HEK293 (cell line): ENCODE data around the gene SCNN1G.

ENCODE experiments used
- CTCF ChIA-PET: fragments of 350-600 bp; formaldehyde crosslinking; extraction: SDS; loops from one replicate; lab custom pipeline; 2021; ENCODE audit warnings: antibody characterized with exemption; lab: Yijun Ruan, JAX
- POLR2A ChIA-PET: fragments of 300-600 bp; formaldehyde crosslinking; extraction: SDS; loops from one replicate; lab custom pipeline; 2020; ENCODE audit warnings: antibody characterized with exemption, inconsistent platforms; lab: Yijun Ruan, JAX
- H3K27ac ChIP-seq: fragments of 200-500 bp; sonication (Bioruptor generic); 2 replicates; pipeline ENCODE4 v1.5.1; 2014; ENCODE audit warnings: low read depth, low read length, control low read depth, inconsistent platforms; ENCODE audit errors: extremely low read depth
- H3K36me3 ChIP-seq, 2 experiments: fragments of 200-500 bp in 1 of 2; sonication (Bioruptor generic) in 1 of 2; 1 replicate in 1 of 2; 2 replicates in 1 of 2; pipeline ENCODE4 v1.5.1; 2014 to 2017; ENCODE audit warnings: inconsistent platforms in 2 of 2, low read length in 2 of 2; ENCODE audit not compliant: control insufficient read depth in 2 of 2, insufficient read depth in 1 of 2
- H3K4me1 ChIP-seq: fragments of 200-500 bp; sonication (Bioruptor generic); 2 replicates; pipeline ENCODE4 v1.5.1; 2014; ENCODE audit warnings: mild to moderate bottlenecking, low read length, inconsistent platforms; ENCODE audit not compliant: control insufficient read depth, insufficient read depth
- H3K4me3 ChIP-seq: 2 replicates; pipeline ENCODE4 v1.5.1; 2011; ENCODE audit warnings: low read depth, mild to moderate bottlenecking, control low read depth, low read length, moderate library complexity
- H3K9me3 ChIP-seq: fragments of 200-500 bp; sonication (Bioruptor generic); 2 replicates; pipeline ENCODE4 v1.5.1; 2014; ENCODE audit warnings: low read depth, low read length, inconsistent platforms; ENCODE audit not compliant: control insufficient read depth, insufficient read depth
- KLF8 ChIP-seq: fragments of 450-650 bp; formaldehyde crosslinking; IDR thresholded peaks from 2 replicates; pipeline ENCODE4 v1.5.1; 2016; ENCODE audit warnings: missing biosample characterization, missing genetic modification characterization
- KLF9 ChIP-seq: fragments of 450-650 bp; formaldehyde crosslinking; IDR thresholded peaks from 2 replicates; pipeline ENCODE4 v1.5.1; 2016; ENCODE audit warnings: missing biosample characterization, missing genetic modification characterization, low read depth
- SP3 ChIP-seq: fragments of 450-650 bp; formaldehyde crosslinking; IDR thresholded peaks from 2 replicates; pipeline ENCODE4 v1.5.1; 2016; ENCODE audit warnings: missing biosample characterization, missing genetic modification characterization
- ZBTB44 ChIP-seq: fragments of 450-650 bp; IDR thresholded peaks from 2 replicates; pipeline ENCODE4 v1.5.1; 2018; ENCODE audit warnings: missing biosample characterization, mild to moderate bottlenecking, missing genetic modification characterization
- ZEB2 ChIP-seq: fragments of 450-650 bp; formaldehyde crosslinking; IDR thresholded peaks from 2 replicates; pipeline ENCODE4 v1.5.1; 2016; ENCODE audit warnings: missing biosample characterization, missing genetic modification characterization
- ZFP3 ChIP-seq: fragments of 450-650 bp; formaldehyde crosslinking; IDR thresholded peaks from 2 replicates; pipeline ENCODE4 v1.5.1; 2016; ENCODE audit warnings: low read depth, missing biosample characterization, missing genetic modification characterization
- ZFP37 ChIP-seq: fragments of 450-650 bp; formaldehyde crosslinking; IDR thresholded peaks from 2 replicates; pipeline ENCODE4 v1.5.1; 2016; ENCODE audit warnings: missing biosample characterization, missing genetic modification characterization
- ZNF140 ChIP-seq: fragments of 450-650 bp; formaldehyde crosslinking; IDR thresholded peaks from 2 replicates; pipeline ENCODE4 v1.5.1; 2016; ENCODE audit warnings: missing biosample characterization, missing genetic modification characterization
- ZNF157 ChIP-seq: fragments of 450-650 bp; formaldehyde crosslinking; IDR thresholded peaks from 2 replicates; pipeline ENCODE4 v1.5.1; 2016; ENCODE audit warnings: missing biosample characterization, missing genetic modification characterization
- ZNF174 ChIP-seq: fragments of 450-650 bp; formaldehyde crosslinking; IDR thresholded peaks from 2 replicates; pipeline ENCODE4 v1.5.0; 2017; ENCODE audit warnings: missing biosample characterization, mild to moderate bottlenecking, missing genetic modification characterization
- ZNF184 ChIP-seq: fragments of 450-650 bp; IDR thresholded peaks from 2 replicates; pipeline ENCODE4 v1.5.1; 2018; ENCODE audit warnings: missing biosample characterization, mild to moderate bottlenecking, missing genetic modification characterization
- ZNF292 ChIP-seq: fragments of 450-650 bp; formaldehyde crosslinking; IDR thresholded peaks from 2 replicates; pipeline ENCODE4 v1.5.1; 2016; ENCODE audit warnings: low read depth, missing biosample characterization, missing genetic modification characterization, borderline replicate concordance
- ZNF394 ChIP-seq: fragments of 450-650 bp; formaldehyde crosslinking; IDR thresholded peaks from 2 replicates; pipeline ENCODE4 v1.5.1; 2016; ENCODE audit warnings: missing biosample characterization, missing genetic modification characterization, mild to moderate bottlenecking, moderate library complexity, borderline replicate concordance
- ZNF404 ChIP-seq: fragments of 450-650 bp; formaldehyde crosslinking; IDR thresholded peaks from 2 replicates; pipeline ENCODE4 v1.5.1; 2017; ENCODE audit warnings: missing biosample characterization, missing genetic modification characterization
- ZNF433 ChIP-seq: fragments of 450-650 bp; formaldehyde crosslinking; IDR thresholded peaks from 2 replicates; pipeline ENCODE4 v1.5.1; 2016; ENCODE audit warnings: missing biosample characterization, missing genetic modification characterization, low read depth
- ZNF48 ChIP-seq: fragments of 450-650 bp; formaldehyde crosslinking; IDR thresholded peaks from 2 replicates; pipeline ENCODE4 v1.5.1; 2016; ENCODE audit warnings: missing biosample characterization, missing genetic modification characterization
- ZNF501 ChIP-seq: fragments of 450-650 bp; formaldehyde crosslinking; IDR thresholded peaks from 2 replicates; pipeline ENCODE4 v1.5.1; 2016; ENCODE audit warnings: missing biosample characterization, missing genetic modification characterization
- ZNF513 ChIP-seq: fragments of 450-650 bp; IDR thresholded peaks from 2 replicates; pipeline ENCODE4 v1.5.1; 2018; ENCODE audit warnings: missing biosample characterization, missing genetic modification characterization
- ZNF530 ChIP-seq: fragments of 450-650 bp; formaldehyde crosslinking; IDR thresholded peaks from 2 replicates; pipeline ENCODE4 v1.5.1; 2016; ENCODE audit warnings: low read depth, missing biosample characterization, missing genetic modification characterization
- ZNF624 ChIP-seq: fragments of 450-650 bp; formaldehyde crosslinking; IDR thresholded peaks from 2 replicates; pipeline ENCODE4 v1.5.1; 2017; ENCODE audit warnings: missing biosample characterization, missing genetic modification characterization
- ZNF639 ChIP-seq: fragments of 450-650 bp; formaldehyde crosslinking; IDR thresholded peaks from 2 replicates; pipeline ENCODE4 v1.5.1; 2016; ENCODE audit warnings: missing biosample characterization, missing genetic modification characterization
- ZNF654 ChIP-seq: fragments of 450-650 bp; formaldehyde crosslinking; IDR thresholded peaks from 2 replicates; pipeline ENCODE4 v1.5.1; 2016; ENCODE audit warnings: low read depth, missing biosample characterization, missing genetic modification characterization
- ZNF777 ChIP-seq: fragments of 450-650 bp; formaldehyde crosslinking; IDR thresholded peaks from 2 replicates; pipeline ENCODE4 v1.5.1; 2017; ENCODE audit warnings: missing biosample characterization, missing genetic modification characterization, borderline replicate concordance
- ZNF791 ChIP-seq: fragments of 450-650 bp; formaldehyde crosslinking; IDR thresholded peaks from 2 replicates; pipeline ENCODE4 v1.5.1; 2016; ENCODE audit warnings: missing biosample characterization, missing genetic modification characterization
- TF ChIP-seq, protein P1 (sequence below): fragments of 450-650 bp; formaldehyde crosslinking; IDR thresholded peaks from 2 replicates; pipeline ENCODE4 v1.5.1; 2017; ENCODE audit warnings: missing biosample characterization, missing genetic modification characterization

SCNN1G gene

GRCh38 chr16:23160574-23160973 lies 22.0 kb upstream of the SCNN1G start:
- H3K36me3 ChIP-seq = no peaks in the 10 kb centered on the region
- POLR2A ChIA-PET = interaction anchor here (0.6 kb wide), 1 partner anchor 1567 kb away, joined by 3 read pairs; no protein-coding TSS in a partner anchor
- TF ChIP-seq ZNF433 (tag by site-specific recombination) = no peak
- no peak for TF ChIP-seq ZNF501
- no peak for TF ChIP-seq ZNF48 (tag by site-specific recombination)
- TF ChIP-seq, protein P1, sequence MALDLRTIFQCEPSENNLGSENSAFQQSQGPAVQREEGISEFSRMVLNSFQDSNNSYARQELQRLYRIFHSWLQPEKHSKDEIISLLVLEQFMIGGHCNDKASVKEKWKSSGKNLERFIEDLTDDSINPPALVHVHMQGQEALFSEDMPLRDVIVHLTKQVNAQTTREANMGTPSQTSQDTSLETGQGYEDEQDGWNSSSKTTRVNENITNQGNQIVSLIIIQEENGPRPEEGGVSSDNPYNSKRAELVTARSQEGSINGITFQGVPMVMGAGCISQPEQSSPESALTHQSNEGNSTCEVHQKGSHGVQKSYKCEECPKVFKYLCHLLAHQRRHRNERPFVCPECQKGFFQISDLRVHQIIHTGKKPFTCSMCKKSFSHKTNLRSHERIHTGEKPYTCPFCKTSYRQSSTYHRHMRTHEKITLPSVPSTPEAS (tag by site-specific recombination) = no peak
- TF ChIP-seq ZNF777 (tag by site-specific recombination) = no peak
- no peak for TF ChIP-seq ZNF530 (tag by site-specific recombination)
- no peak for TF ChIP-seq KLF9 (tag by site-specific recombination)
- TF ChIP-seq ZFP37 (tag by site-specific recombination) = no peak
- TF ChIP-seq ZEB2 (tag by site-specific recombination) = no peak
- no peak for TF ChIP-seq ZNF654
- TF ChIP-seq ZBTB44 (tag by site-specific recombination) = no peak
- TF ChIP-seq ZNF624 = no peak
- no peak for TF ChIP-seq ZFP3 (tag by site-specific recombination)
- no peak for TF ChIP-seq ZNF404 (tag by site-specific recombination)
- TF ChIP-seq ZNF513 (tag by site-specific recombination) = no peak
- TF ChIP-seq SP3 (tag by site-specific recombination) = no peak
- TF ChIP-seq ZNF140 (tag by site-specific recombination) = no peak
- no peak for TF ChIP-seq ZNF791 (tag by site-specific recombination)
- TF ChIP-seq KLF8 (tag by site-specific recombination) = no peak
- TF ChIP-seq ZNF157 (tag by site-specific recombination) = no peak
- no peak overlapping the region for H3K4me3 ChIP-seq
- H3K9me3 ChIP-seq = no peaks in the 10 kb centered on the region
- no peaks in the 10 kb centered on the region for H3K4me1 ChIP-seq
- H3K27ac ChIP-seq = no peak overlapping the region
- CTCF ChIA-PET = interaction anchor here (1.3 kb wide), 1 partner anchor 275 kb away, joined by 7 read pairs; no protein-coding TSS in a partner anchor

DNA sequence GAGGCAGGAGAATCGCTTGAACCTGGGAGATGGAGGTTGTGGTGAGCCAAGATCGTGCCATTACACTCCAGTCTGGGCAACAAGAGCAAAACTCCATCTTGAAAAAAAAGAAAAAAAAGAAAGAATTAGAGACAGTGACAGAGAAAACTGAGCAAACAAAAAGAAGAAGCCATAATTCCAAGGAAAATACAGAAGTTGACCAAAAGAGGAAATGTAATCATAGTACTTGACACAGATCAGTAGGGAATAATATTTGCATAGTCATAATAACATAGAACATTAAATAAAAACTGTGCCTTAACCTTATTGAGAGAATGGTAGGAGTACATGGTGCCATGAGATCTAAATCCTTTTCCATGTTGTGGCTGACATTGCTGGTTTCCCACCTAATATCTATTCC lies 18.6 kb upstream of the SCNN1G start:
- no peaks in the 10 kb centered on the region for H3K36me3 ChIP-seq
- H3K9me3 ChIP-seq = no peaks in the 10 kb centered on the region
- no peak overlapping the region for H3K27ac ChIP-seq
- ChIA-PET CTCF (no interaction called here), POLR2A (no interaction called here)
- TF ChIP-seq ZNF292 (tag by site-specific recombination) = no peak
- no peak for TF ChIP-seq ZNF501
- no peak for TF ChIP-seq ZNF530 (tag by site-specific recombination)
- TF ChIP-seq ZNF184 (tag by site-specific recombination) = no peak
- TF ChIP-seq ZNF394 (tag by site-specific recombination) = no peak
- TF ChIP-seq ZNF174 = no peak
- TF ChIP-seq ZNF639 = no peak
- no peak overlapping the region for H3K4me3 ChIP-seq
- H3K4me1 ChIP-seq = no peaks in the 10 kb centered on the region
